ENCODE measurements around the gene POLR3B. TPM values are rescaled to one million over a fixed set of nuclear protein-coding genes. Genes with fewer than 3 reads are reported as not detected.

The POLR3B gene
- polyA plus RNA-seq, 1 donor (not counting 4 experiments of a cell fraction or from before 2014, with no cell fraction given): 13.9 TPM

GRCh38 chr12:106429043-106429552, 71.5 kb downstream of the POLR3B start:
- no peak for FAIRE-seq
- H3K4me3 ChIP-seq (ENCODE audit: control insufficient read depth in 2 of 3, extremely low read depth in 1 of 3, insufficient read depth in 2 of 3, low read depth in 1 of 3, low read length in 3 of 3): no peak overlapping the region
- H3K9me3 ChIP-seq (ENCODE audit: control insufficient read depth, low read depth, low read length): no peaks in the 10 kb centered on the region
- no peaks in the 10 kb centered on the region for H4K20me1 ChIP-seq (ENCODE audit: control insufficient read depth, extremely low read depth, insufficient read depth, low read length)
- no peak overlapping the region for H3K4me2 ChIP-seq (ENCODE audit: control insufficient read depth, extremely low read depth, insufficient read depth, low read depth, low read length)
- H3K9me1 ChIP-seq (ENCODE audit: control insufficient read depth, extremely low read depth, insufficient read depth, low read length): no peaks in the 10 kb centered on the region
- peaks cover under 1 to 9% of the 10 kb centered on the region in 2 experiments for H3K36me3 ChIP-seq (ENCODE audit: control insufficient read depth in 2 of 2, extremely low read depth in 1 of 2, insufficient read depth in 2 of 2, low read length in 2 of 2)
- dilution Hi-C loops (cut with MboI; ENCODE audit: extremely low pct_ligation_motif_present, low sequenced_read_pairs): no loop called here
- no peaks in the 10 kb centered on the region for H3K4me1 ChIP-seq (ENCODE audit: control insufficient read depth, extremely low read depth, insufficient read depth, low read length)
- no peak for DNase-seq (ENCODE audit: low read depth, low spot score)
- no peak overlapping the region for H3K9ac ChIP-seq (ENCODE audit: control insufficient read depth, extremely low read depth, insufficient read depth, low read length)
- no peak for TF ChIP-seq CTCF (optimal IDR thresholded peaks at IDR 0.05 in 1 of 3, IDR thresholded peaks at IDR 0.05 in 1 of 3, conservative IDR thresholded peaks at IDR 0.05 in 1 of 3; ENCODE audit: extremely low read depth in 1 of 3, insufficient read depth in 2 of 3, low read length in 3 of 3)
- no peak for TF ChIP-seq EZH2 (IDR thresholded peaks at IDR 0.05; ENCODE audit: low read length)
- no peak overlapping the region for H3K27ac ChIP-seq (ENCODE audit: control insufficient read depth, insufficient read depth, low read length)
- no peaks in the 10 kb centered on the region for H3K27me3 ChIP-seq (ENCODE audit: control insufficient read depth, extremely low read depth, insufficient read depth, low read length)
- no peak overlapping the region for H2AFZ ChIP-seq (ENCODE audit: control insufficient read depth, low read length)
- no peaks in the 10 kb centered on the region for H3K79me2 ChIP-seq (ENCODE audit: control insufficient read depth, insufficient read depth, low read length)

- no peak for DNase-seq (ENCODE audit: low read depth, low spot score)
- Histone ChIP-seq H3K9me1 (ENCODE audit: control insufficient read depth, extremely low read depth, insufficient read depth, low read length) (no peaks in the 10 kb centered on the region), H3K4me2 (ENCODE audit: control insufficient read depth, extremely low read depth, insufficient read depth, low read depth, low read length) (no peak overlapping the region), H3K36me3 (ENCODE audit: control insufficient read depth in 2 of 2, extremely low read depth in 1 of 2, insufficient read depth in 2 of 2, low read length in 2 of 2) (peaks cover 6 to 10% of the 10 kb centered on the region in 2 experiments), H2AFZ (ENCODE audit: control insufficient read depth, low read length) (no peak overlapping the region), H3K9me3 (ENCODE audit: control insufficient read depth, low read depth, low read length) (no peaks in the 10 kb centered on the region), H3K4me3 (ENCODE audit: control insufficient read depth in 2 of 3, extremely low read depth in 1 of 3, insufficient read depth in 2 of 3, low read depth in 1 of 3, low read length in 3 of 3) (no peak overlapping the region), H3K79me2 (ENCODE audit: control insufficient read depth, insufficient read depth, low read length) (no peaks in the 10 kb centered on the region), H4K20me1 (ENCODE audit: control insufficient read depth, extremely low read depth, insufficient read depth, low read length) (no peaks in the 10 kb centered on the region), H3K27me3 (ENCODE audit: control insufficient read depth, extremely low read depth, insufficient read depth, low read length) (no peaks in the 10 kb centered on the region), H3K4me1 (ENCODE audit: control insufficient read depth, extremely low read depth, insufficient read depth, low read length) (no peaks in the 10 kb centered on the region), H3K9ac (ENCODE audit: control insufficient read depth, extremely low read depth, insufficient read depth, low read length) (no peak overlapping the region), H3K27ac (ENCODE audit: control insufficient read depth, insufficient read depth, low read length) (no peak overlapping the region)
- dilution Hi-C loops (cut with MboI; ENCODE audit: extremely low pct_ligation_motif_present, low sequenced_read_pairs): no loop called here
- no peak for FAIRE-seq
- TF ChIP-seq EZH2 (IDR thresholded peaks at IDR 0.05; ENCODE audit: low read length): no peak
- TF ChIP-seq CTCF (optimal IDR thresholded peaks at IDR 0.05 in 1 of 3, IDR thresholded peaks at IDR 0.05 in 1 of 3, conservative IDR thresholded peaks at IDR 0.05 in 1 of 3; ENCODE audit: extremely low read depth in 1 of 3, insufficient read depth in 2 of 3, low read length in 3 of 3): no peak
Measured at GRCh38 chr12:106429636-106430035, 72.1 kb downstream of the POLR3B start.

All from keratinocyte (primary cell).